ENCODE results near the gene PRM1. TPM values are rescaled to one million over a fixed set of nuclear protein-coding genes. Genes with fewer than 3 reads are reported as not detected.
A peak's percentile ranks its signal among the peaks of the same experiment; 100 is the strongest.

PRM1 gene
- total RNA-seq, 2 donors from 2014 or later, result 1.8 to 992 TPM

- Histone ChIP-seq H3K4me3 (no peak overlapping the region), H3K27ac (no peak overlapping the region), H3K27me3 (replicated peaks; ENCODE audit: insufficient read depth) (no peaks in the 10 kb centered on the region), H3K9me3 (no peaks in the 10 kb centered on the region), H3K36me3 (no peaks in the 10 kb centered on the region), H3K4me1 (replicated peaks) (no peaks in the 10 kb centered on the region)
- intact Hi-C loops (cut with DNase I), result no loop called here
- WGBS, result 85% methylated on average over 11 of the region's 11 CpGs
- no peak for DNase-seq (ENCODE audit: low spot score)
- TF ChIP-seq POLR2A (IDR thresholded peaks at IDR 0.05) (no peak), POLR2AphosphoS5 (IDR thresholded peaks at IDR 0.05) (no peak), CTCF (IDR thresholded peaks at IDR 0.05) (no peak)
Measured at GRCh38 chr16:11276896-11277593, 4.1 kb downstream of the PRM1 start.

GRCh38 chr16:11276143-11276895 lies 4.8 kb downstream of the PRM1 start, which contains the start of gene PRM2:
Gene PRM2, minus strand, starts transcription at chr16:11276480. Its CDS starts 110 bp downstream, at chr16:11276370.
- Histone ChIP-seq H3K4me1 (replicated peaks) (no peaks in the 10 kb centered on the region), H3K4me3 (no peak within 1 kb of the TSS), H3K9me3 (no peaks in the 10 kb centered on the region), H3K27ac (no peak within 1 kb of the TSS), H3K27me3 (replicated peaks; ENCODE audit: insufficient read depth) (no peaks in the 10 kb centered on the region), H3K36me3 (no peaks in the 10 kb centered on the region)
- TF ChIP-seq POLR2AphosphoS5 (IDR thresholded peaks at IDR 0.05) (no peak), POLR2A (IDR thresholded peaks at IDR 0.05) (no peak), CTCF (IDR thresholded peaks at IDR 0.05) (no peak)
- WGBS, result 95% methylated on average over 26 of the region's 26 CpGs
- DNase-seq (ENCODE audit: low spot score), result no peak
- intact Hi-C loops (cut with DNase I), result no loop called here

GRCh38 chr16:11274964-11275363 lies 6.2 kb downstream of the PRM1 start:
- Histone ChIP-seq H3K27me3 (replicated peaks; ENCODE audit: insufficient read depth) (no peaks in the 10 kb centered on the region), H3K27ac (no peak overlapping the region), H3K4me1 (replicated peaks) (no peaks in the 10 kb centered on the region), H3K4me3 (no peak overlapping the region), H3K9me3 (no peaks in the 10 kb centered on the region), H3K36me3 (no peaks in the 10 kb centered on the region)
- TF ChIP-seq POLR2A (IDR thresholded peaks at IDR 0.05) (no peak), CTCF (IDR thresholded peaks at IDR 0.05) (no peak), POLR2AphosphoS5 (IDR thresholded peaks at IDR 0.05) (no peak)
- intact Hi-C loops (cut with DNase I), result no loop called here
- WGBS, result 95% methylated on average over 7 of the region's 7 CpGs
- no peak for DNase-seq (ENCODE audit: low spot score)

GRCh38 chr16:11273721-11274324 lies 7.3 kb downstream of the PRM1 start:
- no peak for DNase-seq (ENCODE audit: low spot score)
- H3K36me3 ChIP-seq, result no peaks in the 10 kb centered on the region
- no peak for TF ChIP-seq CTCF (IDR thresholded peaks at IDR 0.05)
- TF ChIP-seq POLR2AphosphoS5 (IDR thresholded peaks at IDR 0.05), result peak; percentile 18
- TF ChIP-seq POLR2A (IDR thresholded peaks at IDR 0.05), result no peak
- H3K27ac ChIP-seq, result no peak overlapping the region
- no peaks in the 10 kb centered on the region for H3K9me3 ChIP-seq
- H3K27me3 ChIP-seq (replicated peaks; ENCODE audit: insufficient read depth), result no peaks in the 10 kb centered on the region
- 26% methylated on average over 3 of the region's 3 CpGs for WGBS
- no peaks in the 10 kb centered on the region for H3K4me1 ChIP-seq (replicated peaks)
- H3K4me3 ChIP-seq, result no peak overlapping the region
- intact Hi-C loops (cut with DNase I), result no loop called here

Data from prostate gland (tissue), 2 donors.